BJ (cell line): ENCODE measurements around the gene LY6G6C. TPM values are rescaled to one million over a fixed set of nuclear protein-coding genes. Genes with fewer than 3 reads are reported as not detected.

Source experiments
- CTCF ChIA-PET: fragments of 350-600 bp; formaldehyde crosslinking; extraction: SDS; loops from one replicate; lab custom pipeline; 2021; ENCODE audit warnings: antibody characterized with exemption, inconsistent platforms; lab: Yijun Ruan, JAX
- POLR2A ChIA-PET: fragments of 300-600 bp; sonication (Branson Sonifier 250); formaldehyde crosslinking; extraction: SDS; loops from one replicate; lab custom pipeline; 2021; ENCODE audit warnings: antibody characterized with exemption; lab: Charles Lee
- DNase-seq: peaks from one replicate; pipeline ENCODE4 v3.0.0-alpha.2; 2011; ENCODE audit warnings: low read depth
- H3K27me3 ChIP-seq: 2 replicates; pipeline ENCODE4 v1.6.0; 2011; ENCODE audit warnings: low read length; ENCODE audit not compliant: control insufficient read depth, insufficient read depth
- H3K36me3 ChIP-seq: 2 replicates; pipeline ENCODE4 v1.5.1; 2011; ENCODE audit warnings: low read length; ENCODE audit not compliant: control insufficient read depth, insufficient read depth
- H3K4me3 ChIP-seq: 2 replicates; pipeline ENCODE4 v1.5.1; 2011; ENCODE audit warnings: low read depth, mild to moderate bottlenecking, control low read depth, low read length
- polyA plus RNA-seq: library from polyadenylated mRNA; depleted of rRNA; stranded (reverse); fragments of >200 nt; gene quantifications from 2 replicates; pipeline ENCODE4 v1.2.3, GENCODE V29; 2011
- TF ChIP-seq, protein P1 (sequence below): IDR thresholded peaks from 2 replicates; pipeline ENCODE4 v1.5.1; 2011; ENCODE audit warnings: low read depth, mild to moderate bottlenecking, control low read depth, inconsistent platforms, low read length, moderate library complexity; ENCODE audit not compliant: insufficient read depth

Gene LY6G6C
- polyA plus RNA-seq, 1 experiment: not detected

DNA sequence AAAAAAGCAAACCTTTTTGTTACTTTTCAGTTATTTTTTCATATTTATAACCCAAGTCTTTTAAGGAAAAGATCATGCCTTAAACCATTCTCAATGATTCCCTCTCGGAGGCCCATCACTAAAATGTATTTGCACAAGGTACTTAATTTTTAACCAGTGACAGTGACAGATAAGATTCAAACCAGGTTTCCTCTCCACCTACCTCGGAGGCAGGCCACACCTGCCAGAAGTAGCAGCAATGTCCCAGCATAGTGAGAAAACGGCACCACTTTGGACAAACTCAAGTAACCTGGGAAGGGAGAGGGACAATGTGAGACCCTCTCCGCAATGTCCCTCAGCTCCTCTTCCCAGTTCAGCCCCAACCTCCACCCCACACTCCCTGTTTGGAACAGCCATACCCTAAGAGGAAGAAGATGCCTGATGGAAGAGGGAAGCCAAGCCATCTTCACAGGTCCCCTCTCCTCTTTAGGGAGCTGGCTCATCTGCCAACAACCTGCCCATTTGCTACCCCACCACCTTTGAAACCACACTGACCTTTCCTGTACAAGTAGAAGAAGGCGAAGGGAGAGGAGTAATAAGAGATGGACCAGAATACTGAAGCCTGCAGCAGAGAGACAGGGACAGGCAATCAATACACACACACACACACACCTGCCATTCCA is 20.7 kb downstream of the LY6G6C start:
- Histone ChIP-seq H3K27me3 (no peaks in the 10 kb centered on the region), H3K36me3 (peaks cover 3% of the 10 kb centered on the region; the same call in 1 of the 2 replicates), H3K4me3 (no peak overlapping the region)
- ChIA-PET CTCF (interaction anchor here (0.5 to 2.0 kb wide), 2 partner anchors 69 to 88 kb away, joined by 3 to 5 read pairs; no protein-coding TSS in a partner anchor), POLR2A (no interaction called here)
- TF ChIP-seq, protein P1, sequence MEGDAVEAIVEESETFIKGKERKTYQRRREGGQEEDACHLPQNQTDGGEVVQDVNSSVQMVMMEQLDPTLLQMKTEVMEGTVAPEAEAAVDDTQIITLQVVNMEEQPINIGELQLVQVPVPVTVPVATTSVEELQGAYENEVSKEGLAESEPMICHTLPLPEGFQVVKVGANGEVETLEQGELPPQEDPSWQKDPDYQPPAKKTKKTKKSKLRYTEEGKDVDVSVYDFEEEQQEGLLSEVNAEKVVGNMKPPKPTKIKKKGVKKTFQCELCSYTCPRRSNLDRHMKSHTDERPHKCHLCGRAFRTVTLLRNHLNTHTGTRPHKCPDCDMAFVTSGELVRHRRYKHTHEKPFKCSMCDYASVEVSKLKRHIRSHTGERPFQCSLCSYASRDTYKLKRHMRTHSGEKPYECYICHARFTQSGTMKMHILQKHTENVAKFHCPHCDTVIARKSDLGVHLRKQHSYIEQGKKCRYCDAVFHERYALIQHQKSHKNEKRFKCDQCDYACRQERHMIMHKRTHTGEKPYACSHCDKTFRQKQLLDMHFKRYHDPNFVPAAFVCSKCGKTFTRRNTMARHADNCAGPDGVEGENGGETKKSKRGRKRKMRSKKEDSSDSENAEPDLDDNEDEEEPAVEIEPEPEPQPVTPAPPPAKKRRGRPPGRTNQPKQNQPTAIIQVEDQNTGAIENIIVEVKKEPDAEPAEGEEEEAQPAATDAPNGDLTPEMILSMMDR: no peak
- no peak for DNase-seq

DNA sequence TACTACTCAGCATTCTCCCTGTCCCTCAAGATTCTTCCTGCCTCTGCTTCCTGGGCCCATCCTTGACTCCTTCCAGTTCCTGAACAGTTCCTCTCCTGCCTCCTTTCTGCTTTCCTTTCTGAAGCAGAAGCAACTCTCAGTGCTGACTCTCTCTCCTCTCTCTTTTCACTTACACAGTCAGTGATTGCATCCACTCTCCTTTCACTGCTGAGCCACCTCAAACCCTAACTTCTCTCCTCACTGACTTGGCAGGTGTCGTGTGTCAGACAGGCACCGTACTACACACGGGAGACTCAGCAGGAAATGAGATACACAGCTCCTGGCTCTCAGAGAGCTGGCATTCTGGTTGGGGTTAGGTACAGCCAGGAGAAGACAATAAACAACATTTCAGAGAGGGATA is 24.0 kb downstream of the LY6G6C start:
- ChIA-PET CTCF (no interaction called here), POLR2A (no interaction called here)

DNA sequence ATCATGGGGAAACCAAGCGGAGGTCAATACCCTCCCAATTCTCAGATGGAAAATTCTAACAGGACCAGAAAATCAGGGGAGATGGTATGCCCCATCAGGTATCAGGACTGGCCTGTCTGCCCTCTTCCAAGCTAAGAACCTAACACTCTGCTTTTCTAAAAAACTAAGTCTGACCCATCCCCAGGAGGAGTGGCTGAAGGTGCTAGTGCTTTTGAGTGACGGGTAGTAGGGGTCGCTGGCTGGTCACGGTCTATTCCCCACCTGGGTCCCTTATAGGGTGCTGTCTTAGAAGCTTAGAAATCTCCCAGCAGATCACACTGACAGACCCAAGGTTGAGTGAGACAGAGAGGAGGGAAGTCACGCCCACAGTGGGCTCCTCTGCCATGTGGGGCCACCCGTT is 28.0 kb downstream of the LY6G6C start:
- H3K36me3 ChIP-seq: peaks cover 36% of the 10 kb centered on the region
- ChIA-PET CTCF (no interaction called here), POLR2A (no interaction called here)

More for the DNA sequence above, 24.0 kb downstream of the LY6G6C start:
- DNase-seq: no peak
- Histone ChIP-seq H3K27me3 (no peaks in the 10 kb centered on the region), H3K4me3 (no peak overlapping the region), H3K36me3 (peaks cover 18% of the 10 kb centered on the region)
- TF ChIP-seq, protein P1: no peak

DNA sequence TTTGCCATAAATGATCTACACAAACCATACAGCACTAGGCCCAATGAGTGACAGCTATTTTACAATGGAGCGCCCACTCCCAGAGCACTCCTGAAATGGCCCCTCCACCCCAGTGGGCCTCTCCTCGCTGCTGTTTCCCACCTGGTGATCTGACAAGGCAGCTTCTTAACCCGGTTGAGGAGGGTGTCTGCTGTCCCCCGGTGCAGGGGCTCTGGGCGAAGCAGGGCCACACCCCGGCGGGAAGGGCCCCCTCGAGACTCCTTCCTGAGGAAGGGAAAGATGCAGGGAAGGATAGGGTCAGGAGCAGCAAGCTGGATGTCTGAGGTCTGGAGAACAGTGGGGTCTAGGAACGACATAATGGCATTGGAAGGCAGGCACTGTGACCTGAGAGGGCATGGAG is 28.7 kb downstream of the LY6G6C start:
- TF ChIP-seq, protein P1: no peak
- CTCF ChIA-PET: interaction anchor here (2.1 kb wide), 1 partner anchor 12 kb away, joined by 12 read pairs; the partner anchor contains the start of gene LY6G5C
- no peak for DNase-seq
- H3K27me3 ChIP-seq: no peaks in the 10 kb centered on the region
- no peak overlapping the region for H3K4me3 ChIP-seq
- POLR2A ChIA-PET: no interaction called here
- H3K36me3 ChIP-seq: peaks cover 41% of the 10 kb centered on the region

More for the DNA sequence above, 28.0 kb downstream of the LY6G6C start:
- DNase-seq: no peak
- no peak overlapping the region for H3K4me3 ChIP-seq
- TF ChIP-seq, protein P1: no peak
- no peaks in the 10 kb centered on the region for H3K27me3 ChIP-seq

DNA sequence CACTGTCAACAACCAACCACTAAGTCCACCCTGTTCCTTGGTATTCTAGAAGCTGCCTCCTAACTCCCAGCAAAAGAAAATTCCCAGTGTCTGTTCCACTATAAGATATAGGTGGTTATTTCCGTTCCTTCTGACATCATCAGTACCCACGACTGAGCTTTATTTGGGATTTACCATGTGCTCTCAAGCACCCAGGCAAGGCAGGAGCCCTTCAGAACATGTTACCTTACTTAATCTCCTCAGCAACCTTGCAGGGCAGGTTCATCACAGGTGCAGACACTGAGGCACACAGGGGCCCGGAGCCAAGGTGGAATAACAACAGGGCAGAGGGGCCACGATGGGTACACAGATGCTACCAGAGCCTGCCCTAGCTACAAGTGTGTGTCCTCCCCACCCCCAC is 29.2 kb downstream of the LY6G6C start:
- CTCF ChIA-PET: interaction anchor here (2.1 kb wide), 1 partner anchor 11 kb away, joined by 12 read pairs; the partner anchor contains the start of gene LY6G5C
- Histone ChIP-seq H3K4me3 (no peak overlapping the region), H3K36me3 (peaks cover 43% of the 10 kb centered on the region), H3K27me3 (no peaks in the 10 kb centered on the region)
- POLR2A ChIA-PET: no interaction called here
- TF ChIP-seq, protein P1: no peak
- DNase-seq: no peak
